Measurements from ENCODE around the gene SEZ6L.

SEZ6L gene

GRCh38 chr22:26418620-26419019 lies 249.4 kb downstream of the SEZ6L start:
- no peak for DNase-seq

GRCh38 chr22:26426924-26427323 lies 257.7 kb downstream of the SEZ6L start:
- no peak for DNase-seq

GRCh38 chr22:26428515-26429457 lies 259.5 kb downstream of the SEZ6L start, which contains the start of gene ASPHD2:
Gene ASPHD2, plus strand, starts transcription at chr22:26429260. Its CDS starts 4,356 bp downstream, at chr22:26433616.
- peak in 45 of 51 donors; percentile 9 to 80 (median 46) for DNase-seq

GRCh38 chr22:26429458-26430286 lies 260.4 kb downstream of the SEZ6L start:
- DNase-seq, result peak in 1 of 51 donors; percentile 30

GRCh38 chr22:26430600-26430999 lies 261.3 kb downstream of the SEZ6L start:
- DNase-seq, result peak in 1 of 51 donors; percentile 38

GRCh38 chr22:26431261-26431995 lies 262.2 kb downstream of the SEZ6L start:
- no peak for DNase-seq

- DNase-seq, result no peak
Observed at GRCh38 chr22:26432619-26433311, 263.5 kb downstream of the SEZ6L start.
